Renal cortex interstitium (tissue), 11 donors: ENCODE data around the gene ZNF619. TPM values are rescaled to one million over a fixed set of nuclear protein-coding genes. Genes with fewer than 3 reads are reported as not detected.
A peak's percentile ranks its signal among the peaks of the same experiment; 100 is the strongest.

Source experiments
- DNase-seq, 11 donors: peaks; one replicate each; pipeline ENCODE4 v3.0.0-alpha.2; 2013; ENCODE audit warnings: low read depth in 9 of 11, low spot score in 4 of 11; ENCODE audit errors: extremely low read depth in 1 of 11
- polyA plus RNA-seq, 3 donors: library from polyadenylated mRNA; unstranded; fragments of 120-200 nt; gene quantifications; one replicate each; pipeline ENCODE4 v1.2.1, GENCODE V29; 2013; ENCODE audit not compliant: insufficient read length in 3 of 3

Gene ZNF619
- polyA plus RNA-seq, 3 donors, result 7.5 to 8.3 (median 7.8) TPM

- no peak for DNase-seq
These were observed 41.1 kb downstream of the ZNF619 start for GRCh38 chr3:40518067-40518466.

GRCh38 chr3:40518848-40519247 lies 41.9 kb downstream of the ZNF619 start:
- DNase-seq, result no peak

GRCh38 chr3:40521254-40521653 lies 44.3 kb downstream of the ZNF619 start:
- no peak for DNase-seq

GRCh38 chr3:40523781-40524180 lies 46.9 kb downstream of the ZNF619 start:
- peak in 1 of 11 donors; percentile 0 for DNase-seq

GRCh38 chr3:40524222-40524567 lies 47.3 kb downstream of the ZNF619 start:
- DNase-seq, result peak in 1 of 11 donors; percentile 15

- peak; percentile 60 to 86 (median 79) for DNase-seq
These were observed 47.8 kb downstream of the ZNF619 start, which contains the start of gene ZNF621 for GRCh38 chr3:40524568-40525285. TSS of gene ZNF621 (plus strand) at chr3:40524960. CDS start at chr3:40525841, 881 bp downstream.

- DNase-seq, result no peak
These were observed 51.5 kb downstream of the ZNF619 start for GRCh38 chr3:40528426-40528825.

- DNase-seq, result no peak
These were observed 55.3 kb downstream of the ZNF619 start for GRCh38 chr3:40532252-40532651.

- no peak for DNase-seq
These were observed 57.4 kb downstream of the ZNF619 start for GRCh38 chr3:40534283-40534682.

Other genes with a start within 250 kb of the ZNF619 start
- 100 to 1,000 TPM; 109 to 132 (median 122) TPM for gene EIF1B, start 167.4 kb upstream of the ZNF619 start, polyA plus RNA-seq
- gene ENTPD3, start 89.9 kb upstream of the ZNF619 start, polyA plus RNA-seq, result 1 to 10 TPM; 1.4 to 2.1 (median 1.9) TPM
- gene RPL14, start 19.8 kb upstream of the ZNF619 start, polyA plus RNA-seq, result 1,000 to 10,000 TPM; 1,639 to 1,832 (median 1,792) TPM
- gene ZNF620, start 28.9 kb downstream of the ZNF619 start, polyA plus RNA-seq, result 10 to 100 TPM in 2 of 3 donors, 1 to 10 TPM in 1; 9.6 to 11.9 (median 10.4) TPM
- 10 to 100 TPM; 23.4 to 32.0 (median 26.6) TPM for gene ZNF621, start 47.8 kb downstream of the ZNF619 start, polyA plus RNA-seq